IMR-90 (cell line): ENCODE data around the gene BRAT1. TPM values are rescaled to one million over a fixed set of nuclear protein-coding genes. Genes with fewer than 3 reads are reported as not detected.

Experiments used
- ATAC-seq: fragments of 200-7000 bp; cut with Tn5 transposase; 2 replicates; pipeline ENCODE4 v1.9.1; 2020; ENCODE audit warnings: low read depth, mild to moderate bottlenecking, moderate library complexity
- Bru-seq: library from RNA; stranded (reverse); fragments of 400-500 nt; gene quantifications from one replicate; lab custom pipeline; 2021; lab: Mats Ljungman, UMichigan
- BruChase-seq, 2 experiments: library from RNA; stranded (reverse); fragments of 400-500 nt; gene quantifications; one replicate each; lab custom pipeline; 2021; lab: Mats Ljungman, UMichigan
- BruUV-seq: library from RNA; stranded (reverse); fragments of 400-500 nt; replicated peaks from 2 replicates; lab custom pipeline; 2021; lab: Mats Ljungman, UMichigan
- CTCF ChIA-PET: fragments of 300-600 bp; formaldehyde crosslinking; extraction: SDS; loops from one replicate; lab custom pipeline; 2021; ENCODE audit warnings: antibody characterized with exemption; lab: Yijun Ruan, JAX
- POLR2A ChIA-PET: fragments of 300-600 bp; sonication (Branson Sonifier 250); formaldehyde crosslinking; loops from one replicate; lab custom pipeline; 2022; ENCODE audit warnings: antibody characterized with exemption; ENCODE audit not compliant: unreplicated experiment; lab: Charles Lee
- DNase-seq: peaks from one replicate; pipeline ENCODE4 v3.0.0; 2013
- H2AFZ ChIP-seq: replicated peaks from 2 replicates; pipeline ENCODE3; 2013; ENCODE audit warnings: low read length, mild to moderate bottlenecking; ENCODE audit not compliant: poor library complexity
- H2AK5ac ChIP-seq: 2 replicates; pipeline ENCODE4 v1.6.1; 2013; ENCODE audit warnings: low read depth, low read length, inconsistent platforms
- H2AK9ac ChIP-seq: replicated peaks from 2 replicates; pipeline ENCODE3; 2013; ENCODE audit warnings: mild to moderate bottlenecking, low read depth, low read length, moderate library complexity; ENCODE audit not compliant: poor library complexity
- H2BK120ac ChIP-seq: 2 replicates; pipeline ENCODE4 v1.6.1; 2013; ENCODE audit warnings: low read depth, low read length, inconsistent platforms
- H2BK15ac ChIP-seq: 3 replicates; pipeline ENCODE4 v1.6.1; 2013; ENCODE audit warnings: low read depth, low read length, inconsistent platforms
- H2BK20ac ChIP-seq: 2 replicates; pipeline ENCODE4 v1.6.1; 2013; ENCODE audit warnings: low read depth, mild to moderate bottlenecking, inconsistent platforms, low read length, moderate library complexity
- H2BK5ac ChIP-seq: 2 replicates; pipeline ENCODE4 v1.6.1; 2013; ENCODE audit warnings: mild to moderate bottlenecking, low read depth, low read length, inconsistent platforms; ENCODE audit not compliant: poor library complexity, severe bottlenecking
- H3K14ac ChIP-seq: replicated peaks from 2 replicates; pipeline ENCODE4 v1.6.1; 2013; ENCODE audit warnings: low read depth, low read length, inconsistent platforms
- H3K18ac ChIP-seq: 2 replicates; pipeline ENCODE4 v1.6.1; 2013; ENCODE audit warnings: low read depth, low read length, control low read depth
- H3K23ac ChIP-seq: 2 replicates; pipeline ENCODE4 v1.6.1; 2013; ENCODE audit warnings: low read depth, low read length, inconsistent platforms
- H3K27ac ChIP-seq: 2 replicates; pipeline ENCODE4 v1.5.1; 2013; ENCODE audit warnings: mild to moderate bottlenecking, control low read depth, low read length; ENCODE audit not compliant: insufficient read depth
- H3K27me3 ChIP-seq: 2 replicates; pipeline ENCODE4 v1.6.1; 2013; ENCODE audit warnings: low read length; ENCODE audit not compliant: control insufficient read depth, insufficient read depth
- H3K36me3 ChIP-seq: 2 replicates; pipeline ENCODE4 v1.6.1; 2013; ENCODE audit warnings: low read length, mixed read lengths; ENCODE audit not compliant: control insufficient read depth, insufficient read depth
- H3K4ac ChIP-seq: 2 replicates; pipeline ENCODE4 v1.6.1; 2013; ENCODE audit warnings: low read depth, low read length, inconsistent platforms
- H3K4me1 ChIP-seq: 2 replicates; pipeline ENCODE4 v1.6.1; 2013; ENCODE audit warnings: low read length, mixed read lengths; ENCODE audit not compliant: control insufficient read depth, insufficient read depth
- H3K4me2 ChIP-seq: 2 replicates; pipeline ENCODE4 v1.6.1; 2013; ENCODE audit warnings: low read depth, mild to moderate bottlenecking, control low read depth, low read length, moderate library complexity
- H3K4me3 ChIP-seq: 2 replicates; pipeline ENCODE4 v1.5.1; 2013; ENCODE audit warnings: low read depth, mild to moderate bottlenecking, control low read depth, low read length, moderate library complexity; ENCODE audit not compliant: insufficient read depth
- H3K56ac ChIP-seq: 2 replicates; pipeline ENCODE4 v1.6.1; 2013; ENCODE audit warnings: low read length, inconsistent platforms; ENCODE audit not compliant: insufficient read depth; ENCODE audit errors: extremely low read depth
- H3K79me1 ChIP-seq, 2 experiments: 2 replicates each; pipeline ENCODE4 v1.6.1; 2013; ENCODE audit warnings: low read length in 2 of 2, inconsistent platforms in 1 of 2, low read depth in 1 of 2
- H3K9ac ChIP-seq: 2 replicates; pipeline ENCODE4 v1.6.1; 2013; ENCODE audit warnings: low read depth, low read length, control low read depth
- H3K9me1 ChIP-seq: 2 replicates; pipeline ENCODE4 v1.6.1; 2013; ENCODE audit warnings: low read length, inconsistent platforms; ENCODE audit not compliant: insufficient read depth
- H3K9me3 ChIP-seq: 2 replicates; pipeline ENCODE4 v1.6.1; 2013; ENCODE audit warnings: low read length; ENCODE audit not compliant: control insufficient read depth, insufficient read depth
- H4K20me1 ChIP-seq: 2 replicates; pipeline ENCODE4 v1.6.1; 2013; ENCODE audit warnings: low read length, inconsistent platforms; ENCODE audit not compliant: insufficient read depth
- H4K5ac ChIP-seq: 2 replicates; pipeline ENCODE4 v1.6.1; 2013; ENCODE audit warnings: mild to moderate bottlenecking, low read depth, low read length, control low read depth
- H4K8ac ChIP-seq, 2 experiments: 2 replicates each; pipeline ENCODE4 v1.6.1; 2013; ENCODE audit warnings: low read depth in 2 of 2, low read length in 2 of 2, control low read depth in 1 of 2, inconsistent platforms in 1 of 2
- H4K91ac ChIP-seq: 2 replicates; pipeline ENCODE4 v1.6.1; 2013; ENCODE audit warnings: low read depth, low read length, inconsistent platforms; ENCODE audit not compliant: insufficient read depth
- CEBPB ChIP-seq: IDR thresholded peaks from 2 replicates; pipeline ENCODE4 v1.6.1; 2012; ENCODE audit warnings: low read depth, low read length, improper control_type of control experiment
- CHD1 ChIP-seq: IDR thresholded peaks from 2 replicates; pipeline ENCODE4 v1.6.1; 2012; ENCODE audit warnings: low read depth, low read length, improper control_type of control experiment
- MXI1 ChIP-seq: IDR thresholded peaks from 2 replicates; pipeline ENCODE4 v1.6.1; 2012; ENCODE audit warnings: low read depth, mild to moderate bottlenecking, low read length, moderate library complexity, borderline replicate concordance
- NFE2L2 ChIP-seq: fragments of 150-350 bp; IDR thresholded peaks from 2 replicates; pipeline ENCODE4 v1.6.1; 2016; ENCODE audit warnings: low read depth, mild to moderate bottlenecking, low read length
- POLR2A ChIP-seq: IDR thresholded peaks from 2 replicates; pipeline ENCODE4 v1.6.1; 2012; ENCODE audit warnings: mild to moderate bottlenecking, low read depth, low read length
- RCOR1 ChIP-seq: IDR thresholded peaks from 2 replicates; pipeline ENCODE4 v1.6.1; 2012; ENCODE audit warnings: mild to moderate bottlenecking, low read length, improper control_type of control experiment; ENCODE audit not compliant: insufficient replicate concordance
- RFX5 ChIP-seq: IDR thresholded peaks from 2 replicates; pipeline ENCODE4 v1.8.0; 2012; ENCODE audit warnings: low read depth, mild to moderate bottlenecking, low read length, moderate library complexity
- WGBS, 2 experiments: methylation state at CpG; one replicate each; pipeline versions ENCODE4 v1.1.5 to v1.1.7; 2013; ENCODE audit warnings: missing lambda C conversion rate in 2 of 2; ENCODE audit not compliant: insufficient read length in 1 of 2; ENCODE audit errors: extremely low coverage in 2 of 2; 5-methylcytosine and 5-hydroxymethylcytosine counted together
- dilution Hi-C: fragments of 300-500 bp; cut with HindIII; formaldehyde crosslinking; loops from one replicate; pipeline ENCODE4 v1.14.3; 2018; ENCODE audit warnings: low sequenced_read_pairs; ENCODE audit not compliant: unreplicated experiment
- in situ Hi-C: fragments of 300-500 bp; cut with MboI; formaldehyde crosslinking; loops from 3 replicates; pipeline ENCODE4 v1.14.3; 2019; ENCODE audit warnings: low sequenced_read_pairs, inconsistent platforms, mixed read lengths
- intact Hi-C: fragments of 100-400 bp; cut with micrococcal nuclease; formaldehyde crosslinking; loops from 2 replicates; pipeline ENCODE4 v1.10.0; 2022
- long read RNA-seq: library from polyadenylated mRNA; unstranded; transcript quantifications from one replicate; pipeline ENCODE4 v2.0.0, GENCODE V29; 2021; ENCODE audit not compliant: unreplicated experiment
- polyA plus RNA-seq, 3 experiments: library from polyadenylated mRNA; depleted of rRNA; stranded (reverse); fragments of >200 nt; gene quantifications; 2 replicates each; pipeline ENCODE4 v1.2.3, GENCODE V29; 2012; ENCODE audit warnings: low replicate concordance in 1 of 3
- total RNA-seq: library from RNA; depleted of rRNA; stranded (reverse); fragments of >200 nt; gene quantifications from 2 replicates; pipeline ENCODE4 v1.2.3, GENCODE V29; 2012; rRNA removed
- TF ChIP-seq, protein P1 (sequence below): fragments of 150-350 bp; IDR thresholded peaks from 2 replicates; pipeline ENCODE4 v1.6.1; 2016; ENCODE audit warnings: low read depth, mild to moderate bottlenecking, low read length, moderate library complexity, borderline replicate concordance
- TF ChIP-seq, protein P2 (sequence below): conservative IDR thresholded peaks from 2 replicates; pipeline ENCODE4 v1.5.1; 2012; ENCODE audit warnings: mild to moderate bottlenecking, low read depth, low read length, improper control_type of control experiment
- TF ChIP-seq, protein P3 (sequence below): fragments of 150-350 bp; IDR thresholded peaks from 2 replicates; pipeline ENCODE4 v1.6.1; 2017; ENCODE audit warnings: mild to moderate bottlenecking, antibody characterized with exemption, low read length, low read depth

The BRAT1 gene
- total RNA-seq (5.8 and 6.8 TPM in 2 replicates), polyA plus RNA-seq (2012; rRNA removed) (21.9 and 27.5 TPM in 2 replicates), Bru-seq, nascent RNA (percentile 46 among the genes with signal in this experiment), BruChase-seq, experiment 1, labeled RNA remaining after a 6-hour chase (percentile 57 among the genes with signal in this experiment), BruChase-seq, experiment 2, labeled RNA remaining after a 2-hour chase (percentile 48 among the genes with signal in this experiment)
- polyA plus RNA-seq (2012; cell fraction: cytosol; rRNA removed): 19.5 and 22.3 TPM in 2 replicates
- polyA plus RNA-seq (2012; cell fraction: nucleus; rRNA removed; ENCODE audit: low replicate concordance): 62.8 and 177 TPM in 2 replicates
- long read RNA-seq, transcript BRAT1-201 (14 exons, 2,915 nt): major isoform, 28 of 74 reads
- long read RNA-seq, partial matches to known transcripts: 21 of 74 reads
- long read RNA-seq, other reads (novel, unspliced or antisense): 25 of 74 reads

DNA sequence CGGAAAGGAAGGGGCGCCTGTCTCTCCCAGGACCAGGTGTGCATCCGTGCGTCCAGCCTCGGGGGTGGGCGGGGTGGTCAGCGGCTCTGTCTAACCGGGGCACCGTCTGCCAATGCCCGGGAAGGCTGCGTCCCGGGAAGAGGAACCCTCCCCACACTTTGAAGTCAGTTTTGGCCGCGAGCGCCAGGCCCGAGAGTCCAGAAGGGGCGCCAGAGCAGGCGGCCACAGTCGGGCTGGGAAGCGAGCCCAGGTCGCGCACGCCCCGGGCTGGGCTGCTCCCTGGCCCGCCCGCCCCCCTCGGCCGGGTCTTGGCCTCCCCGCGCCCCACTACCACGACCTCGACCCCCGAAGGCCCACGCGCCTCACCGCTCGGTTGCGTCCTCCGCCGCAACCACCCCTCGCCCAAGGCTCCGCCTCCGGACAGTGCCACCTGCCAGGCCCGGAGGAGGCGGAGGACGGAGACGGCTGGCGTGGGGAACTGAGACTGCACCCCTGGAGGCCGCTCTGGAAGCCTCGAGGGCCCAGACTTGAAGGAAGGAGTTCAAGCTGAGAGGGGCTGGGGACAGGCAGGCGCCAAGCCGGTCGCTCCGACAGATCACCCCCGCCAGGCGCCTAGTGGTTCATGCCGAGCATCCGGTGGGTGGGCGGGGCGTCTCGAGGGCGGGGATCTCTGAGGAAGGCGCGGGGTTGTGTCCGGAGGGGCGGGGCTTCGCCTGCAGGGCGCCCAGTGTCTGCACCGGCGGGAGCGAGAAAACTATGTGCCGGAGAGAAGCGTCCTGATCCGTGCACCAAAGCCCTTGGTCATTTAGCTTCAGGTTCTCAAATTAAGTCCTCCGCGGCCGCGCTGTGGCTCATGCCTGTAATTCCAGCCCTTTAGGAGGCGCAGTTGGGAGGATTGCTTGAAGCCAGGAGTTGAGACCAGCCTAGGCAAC lies at the start of gene BRAT1:
Gene BRAT1 (minus strand): TSS at position 404 of the 932 bp plus-strand sequence. CDS start 1,093 bp downstream, outside the sequence.
- Histone ChIP-seq H3K27me3 (no peaks in the 10 kb centered on the region), H3K9me1 (peaks cover 8% of the 10 kb centered on the region; the same call in 1 of the 2 replicates), H3K27ac (peak within 1 kb of the TSS; percentile 99), H3K4me1 (peaks cover 9% of the 10 kb centered on the region), H2AK9ac (peak within 1 kb of the TSS; percentile 99), H3K4ac (peak within 1 kb of the TSS; percentile 100), H3K23ac (peak within 1 kb of the TSS; percentile 100), H3K18ac (peak within 1 kb of the TSS; percentile 100), H3K14ac (peak within 1 kb of the TSS; percentile 100), H4K8ac (peak within 1 kb of the TSS; percentile 95 to 100), H3K79me1 (peaks cover 24 to 44% of the 10 kb centered on the region in 2 experiments), H2BK120ac (peak within 1 kb of the TSS; percentile 100), H2AK5ac (peak within 1 kb of the TSS; percentile 82; the same call in 1 of the 2 replicates), H3K4me2 (peak within 1 kb of the TSS; percentile 92), H4K5ac (peak within 1 kb of the TSS; percentile 99), H3K56ac (peak within 1 kb of the TSS; percentile 100), H2BK5ac (peak within 1 kb of the TSS; percentile 100), H3K36me3 (peaks cover 5% of the 10 kb centered on the region), H2BK15ac (peak within 1 kb of the TSS; percentile 99), H2AFZ (peak within 1 kb of the TSS; percentile 99), H4K91ac (peak within 1 kb of the TSS; percentile 100), H3K9me3 (no peaks in the 10 kb centered on the region), H2BK20ac (peak within 1 kb of the TSS; percentile 100), H4K20me1 (peaks cover 6% of the 10 kb centered on the region; the same call in 1 of the 2 replicates), H3K4me3 (peak within 1 kb of the TSS; percentile 81), H3K9ac (peak within 1 kb of the TSS; percentile 99)
- dilution Hi-C loops (no loop called here), in situ Hi-C loops (no loop called here), intact Hi-C loops (loop anchor here (1.0 to 5.0 kb wide), 3 partner anchors 47 to 103 kb away; partner anchors contain the start of gene TTYH3)
- POLR2A ChIA-PET: no interaction called here
- 0% methylated on average over 17 of the region's 79 CpGs; no CpG with 5 or more reads in 1 of the 2 experiments for WGBS, 2 experiments
- peak; percentile 90 for DNase-seq
- CTCF ChIA-PET: interaction anchor here (0.7 to 1.0 kb wide), 2 partner anchors 103 to 277 kb away, joined by 3 read pairs; no protein-coding TSS in a partner anchor
- BruUV-seq: no TSS peak
- ATAC-seq: peak; percentile 92
- TF ChIP-seq RFX5: no peak
- TF ChIP-seq NFE2L2: no peak
- TF ChIP-seq RCOR1: no peak
- TF ChIP-seq, protein P1, sequence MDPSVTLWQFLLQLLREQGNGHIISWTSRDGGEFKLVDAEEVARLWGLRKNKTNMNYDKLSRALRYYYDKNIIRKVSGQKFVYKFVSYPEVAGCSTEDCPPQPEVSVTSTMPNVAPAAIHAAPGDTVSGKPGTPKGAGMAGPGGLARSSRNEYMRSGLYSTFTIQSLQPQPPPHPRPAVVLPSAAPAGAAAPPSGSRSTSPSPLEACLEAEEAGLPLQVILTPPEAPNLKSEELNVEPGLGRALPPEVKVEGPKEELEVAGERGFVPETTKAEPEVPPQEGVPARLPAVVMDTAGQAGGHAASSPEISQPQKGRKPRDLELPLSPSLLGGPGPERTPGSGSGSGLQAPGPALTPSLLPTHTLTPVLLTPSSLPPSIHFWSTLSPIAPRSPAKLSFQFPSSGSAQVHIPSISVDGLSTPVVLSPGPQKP: no peak
- peak; percentile 69 for TF ChIP-seq MXI1
- TF ChIP-seq, protein P2, sequence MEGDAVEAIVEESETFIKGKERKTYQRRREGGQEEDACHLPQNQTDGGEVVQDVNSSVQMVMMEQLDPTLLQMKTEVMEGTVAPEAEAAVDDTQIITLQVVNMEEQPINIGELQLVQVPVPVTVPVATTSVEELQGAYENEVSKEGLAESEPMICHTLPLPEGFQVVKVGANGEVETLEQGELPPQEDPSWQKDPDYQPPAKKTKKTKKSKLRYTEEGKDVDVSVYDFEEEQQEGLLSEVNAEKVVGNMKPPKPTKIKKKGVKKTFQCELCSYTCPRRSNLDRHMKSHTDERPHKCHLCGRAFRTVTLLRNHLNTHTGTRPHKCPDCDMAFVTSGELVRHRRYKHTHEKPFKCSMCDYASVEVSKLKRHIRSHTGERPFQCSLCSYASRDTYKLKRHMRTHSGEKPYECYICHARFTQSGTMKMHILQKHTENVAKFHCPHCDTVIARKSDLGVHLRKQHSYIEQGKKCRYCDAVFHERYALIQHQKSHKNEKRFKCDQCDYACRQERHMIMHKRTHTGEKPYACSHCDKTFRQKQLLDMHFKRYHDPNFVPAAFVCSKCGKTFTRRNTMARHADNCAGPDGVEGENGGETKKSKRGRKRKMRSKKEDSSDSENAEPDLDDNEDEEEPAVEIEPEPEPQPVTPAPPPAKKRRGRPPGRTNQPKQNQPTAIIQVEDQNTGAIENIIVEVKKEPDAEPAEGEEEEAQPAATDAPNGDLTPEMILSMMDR: peak; percentile 47
- TF ChIP-seq CEBPB: no peak
- TF ChIP-seq CHD1: peak; percentile 97; the same call in 1 of the 2 replicates
- TF ChIP-seq, protein P3, sequence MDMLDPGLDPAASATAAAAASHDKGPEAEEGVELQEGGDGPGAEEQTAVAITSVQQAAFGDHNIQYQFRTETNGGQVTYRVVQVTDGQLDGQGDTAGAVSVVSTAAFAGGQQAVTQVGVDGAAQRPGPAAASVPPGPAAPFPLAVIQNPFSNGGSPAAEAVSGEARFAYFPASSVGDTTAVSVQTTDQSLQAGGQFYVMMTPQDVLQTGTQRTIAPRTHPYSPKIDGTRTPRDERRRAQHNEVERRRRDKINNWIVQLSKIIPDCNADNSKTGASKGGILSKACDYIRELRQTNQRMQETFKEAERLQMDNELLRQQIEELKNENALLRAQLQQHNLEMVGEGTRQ: no peak
- TF ChIP-seq POLR2A: peak; percentile 66; the same call in 1 of the 2 replicates
